HepG2 (cell line): ENCODE results near the gene ATP7B. TPM values are rescaled to one million over a fixed set of nuclear protein-coding genes. Genes with fewer than 3 reads are reported as not detected.

ENCODE experiments used
- ARNT ChIP-seq: fragments of 450-650 bp; IDR thresholded peaks from 2 replicates; pipeline ENCODE4 v1.6.1; 2017
- ATF5 ChIP-seq: sonication (generic); formaldehyde crosslinking; IDR thresholded peaks from 2 replicates; pipeline ENCODE4 v1.4.0; 2020; ENCODE audit warnings: mild to moderate bottlenecking, low read depth, missing genetic modification reagents
- CENPX ChIP-seq: sonication (generic); formaldehyde crosslinking; IDR thresholded peaks from 2 replicates; pipeline ENCODE4 v1.9.0; 2021; ENCODE audit warnings: mild to moderate bottlenecking, missing genetic modification reagents, moderate library complexity
- FOXJ3 ChIP-seq: sonication (generic); formaldehyde crosslinking; IDR thresholded peaks from 2 replicates; pipeline ENCODE4 v1.4.0; 2020; ENCODE audit warnings: missing genetic modification reagents, mild to moderate bottlenecking, borderline replicate concordance
- HNF4G ChIP-seq, 2 experiments: sonication (generic) in 1 of 2; formaldehyde crosslinking in 1 of 2; IDR thresholded peaks; 2 replicates each; pipeline versions ENCODE4 v1.4.0 to v1.6.1; 2011 to 2020; ENCODE audit warnings: borderline replicate concordance in 2 of 2, low read depth in 2 of 2, mild to moderate bottlenecking in 2 of 2, low read length in 1 of 2, missing genetic modification reagents in 1 of 2, moderate library complexity in 1 of 2
- IKZF1 ChIP-seq: fragments of 450-650 bp; IDR thresholded peaks from 2 replicates; pipeline ENCODE4 v1.7.1; 2016
- ISL2 ChIP-seq: sonication (generic); formaldehyde crosslinking; IDR thresholded peaks from 2 replicates; pipeline ENCODE4 v1.5.0; 2020; ENCODE audit warnings: missing genetic modification reagents
- KDM5B ChIP-seq: sonication (generic); formaldehyde crosslinking; IDR thresholded peaks from 2 replicates; pipeline ENCODE4 v1.4.0; 2020; ENCODE audit warnings: missing genetic modification reagents, mild to moderate bottlenecking, borderline replicate concordance
- KLF12 ChIP-seq: sonication (generic); formaldehyde crosslinking; IDR thresholded peaks from 2 replicates; pipeline ENCODE4 v1.4.0; 2020; ENCODE audit warnings: missing genetic modification reagents, borderline replicate concordance
- MEIS2 ChIP-seq: sonication (generic); formaldehyde crosslinking; IDR thresholded peaks from 2 replicates; pipeline ENCODE4 v1.9.0; 2021; ENCODE audit warnings: mild to moderate bottlenecking, missing genetic modification reagents
- POLR2A ChIP-seq, 2 experiments: IDR thresholded peaks; 2 replicates each; pipeline ENCODE4 v1.6.1; 2011; ENCODE audit warnings: low read depth in 2 of 2, low read length in 2 of 2, mild to moderate bottlenecking in 1 of 2, moderate library complexity in 1 of 2; ENCODE audit not compliant: insufficient read depth in 1 of 2
- RARA ChIP-seq: IDR thresholded peaks from 2 replicates; pipeline ENCODE4 v1.6.1; 2016; ENCODE audit warnings: missing genetic modification reagents, missing compliant biosample characterization
- RARG ChIP-seq: sonication (generic); formaldehyde crosslinking; IDR thresholded peaks from 2 replicates; pipeline ENCODE4 v1.4.0; 2020; ENCODE audit warnings: low read depth, mild to moderate bottlenecking, missing genetic modification reagents
- SP5 ChIP-seq: IDR thresholded peaks from 2 replicates; pipeline ENCODE4 v1.6.1; 2016; ENCODE audit warnings: low read depth, borderline replicate concordance
- TBL1XR1 ChIP-seq: fragments of 150-350 bp; IDR thresholded peaks from 2 replicates; pipeline ENCODE4 v1.6.1; 2014; ENCODE audit warnings: borderline replicate concordance, low read length; ENCODE audit not compliant: partially characterized antibody
- TRAFD1 ChIP-seq: sonication (generic); formaldehyde crosslinking; IDR thresholded peaks from 2 replicates; pipeline ENCODE4 v1.5.1; 2020; ENCODE audit warnings: missing genetic modification reagents, mild to moderate bottlenecking, borderline replicate concordance
- TRIM24 ChIP-seq: sonication (generic); formaldehyde crosslinking; IDR thresholded peaks from 2 replicates; pipeline ENCODE4 v1.8.0; 2022; ENCODE audit warnings: mild to moderate bottlenecking, missing genetic modification reagents
- ZFP90 ChIP-seq: sonication (generic); formaldehyde crosslinking; IDR thresholded peaks from 2 replicates; pipeline ENCODE4 v1.8.0; 2022; ENCODE audit warnings: missing genetic modification reagents, mild to moderate bottlenecking, inconsistent platforms, borderline replicate concordance
- ZNF230 ChIP-seq: sonication (generic); formaldehyde crosslinking; IDR thresholded peaks from 2 replicates; pipeline ENCODE4 v1.4.0; 2020; ENCODE audit warnings: mild to moderate bottlenecking, missing genetic modification reagents
- ZNF460 ChIP-seq: sonication (generic); formaldehyde crosslinking; IDR thresholded peaks from 2 replicates; pipeline ENCODE4 v1.5.1; 2020; ENCODE audit warnings: missing genetic modification reagents, mild to moderate bottlenecking, borderline replicate concordance
- ZNF513 ChIP-seq: sonication (generic); formaldehyde crosslinking; conservative IDR thresholded peaks from 2 replicates; pipeline ENCODE4 v1.5.0; 2020; ENCODE audit warnings: missing genetic modification reagents
- ZNF570 ChIP-seq: sonication (generic); formaldehyde crosslinking; IDR thresholded peaks from 2 replicates; pipeline ENCODE4 v1.4.0; 2020; ENCODE audit warnings: mild to moderate bottlenecking, missing genetic modification reagents, borderline replicate concordance
- ZNF614 ChIP-seq: IDR thresholded peaks from 2 replicates; pipeline ENCODE4 v1.6.1; 2018; ENCODE audit warnings: missing biosample characterization, missing genetic modification reagents, inconsistent platforms, borderline replicate concordance
- ZNF761 ChIP-seq: sonication (generic); formaldehyde crosslinking; conservative IDR thresholded peaks from 2 replicates; pipeline ENCODE4 v1.4.0; 2020; ENCODE audit warnings: mild to moderate bottlenecking, missing genetic modification reagents
- polyA plus RNA-seq, 8 experiments: library from polyadenylated mRNA; depleted of rRNA in 3 of 8; stranded (reverse) in 7 of 8; unstranded in 1 of 8; fragments of >200 nt; fragmentation: Illumina TruSeq in 4 of 8; extraction: Trizol in 4 of 8; gene quantifications; 2 replicates each; pipeline versions ENCODE4 v1.2.1 to v1.2.3, GENCODE V29; 2011 to 2016; ENCODE audit warnings: low read depth in 4 of 8, missing spikeins in 1 of 8, mixed read lengths in 1 of 8; ENCODE audit not compliant: insufficient read depth in 1 of 8
- total RNA-seq, 5 experiments: library from RNA; depleted of rRNA; stranded (reverse); fragments of >200 nt; fragmentation: Illumina TruSeq; extraction: Trizol; gene quantifications; 2 replicates each; pipeline ENCODE4 v1.2.3, GENCODE V29; 2016; ENCODE audit warnings: low read depth in 1 of 5

Gene ATP7B
- total and polyA plus RNA-seq, 2 of the 13 experiments (the other 11 are each of a cell fraction or from before 2014, with no cell fraction given) = 31.8 to 57.4 TPM

DNA sequence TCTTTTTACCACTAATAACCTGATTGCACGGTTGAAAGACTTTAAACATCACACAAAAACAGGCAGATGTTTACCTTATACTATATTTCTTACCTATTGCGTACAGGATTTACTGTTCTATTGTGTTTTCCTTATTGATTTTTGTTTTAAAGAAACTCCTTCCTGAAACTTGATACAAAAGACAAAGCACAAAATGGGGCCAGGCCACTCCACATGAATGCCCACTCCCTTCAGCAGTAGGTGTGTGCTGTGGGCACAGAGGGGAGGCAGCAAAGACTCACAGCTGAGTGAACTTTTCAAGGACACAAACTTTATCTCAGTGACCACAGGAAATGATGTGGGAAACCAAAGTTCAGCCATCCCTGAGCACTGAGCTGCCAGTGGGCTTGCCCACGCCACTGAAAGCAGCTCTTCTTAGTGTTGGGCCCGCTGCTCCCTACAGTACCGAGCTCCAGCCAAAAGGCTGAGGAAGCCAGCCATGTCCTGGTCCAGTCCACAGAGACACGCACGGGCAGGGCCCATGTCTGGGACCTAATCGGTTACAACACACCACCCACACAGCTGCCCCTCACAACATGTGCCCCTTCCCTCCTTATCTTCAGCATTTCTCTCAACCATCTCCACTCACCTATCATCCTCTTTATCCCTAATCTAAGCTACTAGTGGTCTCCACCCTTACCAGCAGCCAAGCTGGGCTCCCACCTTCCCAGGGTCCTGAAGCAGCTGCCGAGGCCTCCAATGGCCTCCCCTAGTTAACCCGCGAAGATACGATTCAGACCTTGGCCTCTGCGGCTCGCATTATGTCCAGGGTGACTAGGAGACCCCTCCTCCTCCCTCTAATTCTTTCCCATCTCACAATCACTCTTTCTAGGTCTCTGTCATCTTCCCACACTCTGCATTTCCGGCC lies 39.5 kb downstream of the ATP7B start (continued):
- TF ChIP-seq ZNF614 (CRISPR knock-in tag) (no peak), FOXJ3 (CRISPR knock-in tag) (0 out of 2 replicates have a peak, but pooled peaks have one; percentile 23), ZNF230 (CRISPR knock-in tag) (no peak), TRAFD1 (no peak), ZNF513 (CRISPR knock-in tag) (no peak), RARG (CRISPR knock-in tag) (no peak), HNF4G (IDR thresholded peaks at IDR 0.05; ENCODE audit: borderline replicate concordance, low read depth, low read length) (no peak), HNF4G (CRISPR knock-in tag; IDR thresholded peaks at IDR 0.05; ENCODE audit: borderline replicate concordance, low read depth) (peak; percentile 64; the same call in 1 of the 2 replicates), POLR2A (IDR thresholded peaks at IDR 0.05; ENCODE audit: insufficient read depth in 1 of 2, low read depth in 2 of 2, low read length in 2 of 2) (no peak), SP5 (no peak), KDM5B (CRISPR knock-in tag) (peak; percentile 36; the same call in 1 of the 2 replicates), ARNT (no peak), TRIM24 (CRISPR knock-in tag) (no peak), ISL2 (CRISPR knock-in tag) (no peak), TBL1XR1 (no peak), ZNF460 (CRISPR knock-in tag) (no peak), CENPX (CRISPR knock-in tag) (no peak), MEIS2 (no peak), KLF12 (no peak), ZNF761 (no peak), IKZF1 (no peak), RARA (CRISPR knock-in tag) (peak; percentile 26; the same call in 1 of the 2 replicates), ZFP90 (CRISPR knock-in tag) (no peak), ATF5 (CRISPR knock-in tag) (no peak), ZNF570 (CRISPR knock-in tag) (no peak)
